Loucy (cell line): ENCODE results near the gene DUSP2.

Experiments used
- H2AFZ ChIP-seq: fragments of 200-600 bp; sonication (generic); 2 replicates; pipeline ENCODE4 v1.6.0; 2016; ENCODE audit warnings: antibody characterized with exemption, mild to moderate bottlenecking, low read length, moderate library complexity
- H3F3A ChIP-seq: fragments of 200-600 bp; 2 replicates; pipeline ENCODE4 v1.6.0; 2016; ENCODE audit warnings: antibody characterized with exemption, low read depth, mild to moderate bottlenecking
- H3K27me3 ChIP-seq: fragments of 200-600 bp; sonication (generic); 2 replicates; pipeline ENCODE4 v1.6.1; 2014; ENCODE audit warnings: low read length, mild to moderate bottlenecking; ENCODE audit not compliant: insufficient read depth, poor library complexity, severe bottlenecking
- H3K36me3 ChIP-seq: fragments of 200-600 bp; sonication (generic); 2 replicates; pipeline ENCODE4 v1.6.1; 2016; ENCODE audit warnings: low read length; ENCODE audit not compliant: insufficient read depth
- H3K4me1 ChIP-seq: fragments of 200-600 bp; sonication (generic); 2 replicates; pipeline ENCODE4 v1.5.1; 2014; ENCODE audit warnings: low read length, mild to moderate bottlenecking; ENCODE audit not compliant: insufficient read depth, poor library complexity, severe bottlenecking
- H3K4me2 ChIP-seq: fragments of 200-600 bp; sonication (generic); 2 replicates; pipeline ENCODE4 v1.6.0; 2014; ENCODE audit warnings: antibody characterized with exemption, low read length, low read depth, mild to moderate bottlenecking; ENCODE audit not compliant: poor library complexity, severe bottlenecking
- H3K4me3 ChIP-seq: fragments of 200-600 bp; sonication (generic); 2 replicates; pipeline ENCODE4 v1.5.1; 2014; ENCODE audit warnings: low read length, mild to moderate bottlenecking, mixed read lengths; ENCODE audit not compliant: poor library complexity, severe bottlenecking
- H3K79me2 ChIP-seq: fragments of 200-600 bp; sonication (generic); 2 replicates; pipeline ENCODE4 v1.6.1; 2014; ENCODE audit warnings: low read length; ENCODE audit not compliant: insufficient read depth
- H3K9ac ChIP-seq: fragments of 200-600 bp; sonication (generic); 2 replicates; pipeline ENCODE4 v1.6.0; 2014; ENCODE audit warnings: mild to moderate bottlenecking, low read depth, low read length, moderate library complexity; ENCODE audit not compliant: poor library complexity, severe bottlenecking
- H3K9me2 ChIP-seq: fragments of 200-600 bp; sonication (generic); replicated peaks from 2 replicates; pipeline ENCODE4 v1.6.1; 2016; ENCODE audit warnings: low read depth, low read length, mixed read lengths
- H3K9me3 ChIP-seq: fragments of 200-600 bp; sonication (generic); 2 replicates; pipeline ENCODE4 v1.6.1; 2014; ENCODE audit warnings: mild to moderate bottlenecking, antibody characterized with exemption, low read length, low read depth; ENCODE audit not compliant: insufficient read depth
- H4K20me1 ChIP-seq: fragments of 200-600 bp; sonication (generic); 2 replicates; pipeline ENCODE4 v1.6.0; 2014; ENCODE audit warnings: antibody characterized with exemption, low read length, mild to moderate bottlenecking; ENCODE audit not compliant: insufficient read depth, poor library complexity, severe bottlenecking
- CTCF ChIP-seq: fragments of 200-600 bp; sonication (generic); conservative IDR thresholded peaks from 2 replicates; pipeline ENCODE4 v1.5.1; 2014; ENCODE audit warnings: mild to moderate bottlenecking, antibody characterized with exemption, low read length
- EZH2phosphoT487 ChIP-seq: fragments of 200-600 bp; IDR thresholded peaks from 2 replicates; pipeline ENCODE4 v1.6.1; 2018; ENCODE audit warnings: antibody characterized with exemption, mild to moderate bottlenecking, moderate library complexity, borderline replicate concordance

The DUSP2 gene

GRCh38 chr2:96104487-96104861, 40.8 kb downstream of the DUSP2 start:
- no peak for TF ChIP-seq CTCF
- no peak for TF ChIP-seq EZH2phosphoT487
- Histone ChIP-seq H3K4me3 (no peak overlapping the region), H3F3A (no peaks in the 10 kb centered on the region), H3K4me2 (no peak overlapping the region), H3K27me3 (no peaks in the 10 kb centered on the region), H3K4me1 (peaks cover 14% of the 10 kb centered on the region), H3K36me3 (no peaks in the 10 kb centered on the region), H3K9me2 (no peaks in the 10 kb centered on the region), H4K20me1 (no peaks in the 10 kb centered on the region), H3K9me3 (no peaks in the 10 kb centered on the region), H2AFZ (no peak overlapping the region), H3K79me2 (no peaks in the 10 kb centered on the region), H3K9ac (no peak overlapping the region)

GRCh38 chr2:96103761-96104486, 41.3 kb downstream of the DUSP2 start:
- Histone ChIP-seq H3K79me2 (no peaks in the 10 kb centered on the region), H3K27me3 (no peaks in the 10 kb centered on the region), H3K36me3 (no peaks in the 10 kb centered on the region), H3K4me2 (peak overlapping the region; percentile 35), H3K9ac (peak overlapping the region; percentile 35), H3K9me3 (no peaks in the 10 kb centered on the region), H3K4me1 (peaks cover 14% of the 10 kb centered on the region), H4K20me1 (no peaks in the 10 kb centered on the region), H3K9me2 (no peaks in the 10 kb centered on the region), H2AFZ (peak overlapping the region; percentile 66; the same call in 1 of the 2 replicates), H3F3A (no peaks in the 10 kb centered on the region), H3K4me3 (no peak overlapping the region)
- TF ChIP-seq CTCF (no peak), EZH2phosphoT487 (no peak)

GRCh38 chr2:96103187-96103601, 42.0 kb downstream of the DUSP2 start:
- Histone ChIP-seq H3F3A (no peaks in the 10 kb centered on the region), H3K9me3 (no peaks in the 10 kb centered on the region), H2AFZ (peak overlapping the region; percentile 66; the same call in 1 of the 2 replicates), H4K20me1 (no peaks in the 10 kb centered on the region), H3K4me1 (peaks cover 14% of the 10 kb centered on the region), H3K4me2 (no peak overlapping the region), H3K9me2 (no peaks in the 10 kb centered on the region), H3K36me3 (no peaks in the 10 kb centered on the region), H3K79me2 (no peaks in the 10 kb centered on the region), H3K27me3 (no peaks in the 10 kb centered on the region), H3K9ac (peak overlapping the region; percentile 35), H3K4me3 (no peak overlapping the region)
- TF ChIP-seq CTCF (no peak), EZH2phosphoT487 (no peak)
